UCSD-AML1 (cell line): Measurements from ENCODE around the gene HPRT1.

Experiments used
- DNase-seq: peaks from one replicate; lab custom pipeline; 2025; ENCODE audit not compliant: unreplicated experiment; lab: John Stamatoyannopoulos, UW

Gene HPRT1

GRCh38 chrX:134542485-134542884 lies 82.5 kb downstream of the HPRT1 start:
- peak; percentile 28 for DNase-seq

- no peak for DNase-seq
Measured at GRCh38 chrX:134543288-134543687, 83.3 kb downstream of the HPRT1 start.

- no peak for DNase-seq
Measured at GRCh38 chrX:134544135-134544512, 84.2 kb downstream of the HPRT1 start.

GRCh38 chrX:134544513-134545151 lies 84.7 kb downstream of the HPRT1 start:
- DNase-seq: no peak

- DNase-seq: no peak
Measured at GRCh38 chrX:134545510-134545909, 85.5 kb downstream of the HPRT1 start.

GRCh38 chrX:134546187-134546586 lies 86.2 kb downstream of the HPRT1 start:
- DNase-seq: no peak

GRCh38 chrX:134547047-134547679 lies 87.2 kb downstream of the HPRT1 start:
- DNase-seq: no peak

GRCh38 chrX:134548257-134549201 lies 88.6 kb downstream of the HPRT1 start:
- no peak for DNase-seq
